Breast epithelium (tissue), 3 donors: ENCODE results near the gene MAGI3.

Experiments
- CTCF ChIP-seq, 3 donors: fragments of 450-650 bp; IDR thresholded peaks; one replicate each; pipeline ENCODE4 v1.5.1; 2016 to 2017; ENCODE audit warnings: antibody characterized with exemption in 3 of 3, mild to moderate bottlenecking in 3 of 3, moderate library complexity in 3 of 3
- POLR2AphosphoS5 ChIP-seq, 3 donors: sonication (generic); formaldehyde crosslinking; IDR thresholded peaks; one replicate each; pipeline ENCODE4 v1.6.1; 2017; ENCODE audit warnings: antibody characterized with exemption in 3 of 3

GRCh38 chr1:113545626-113546025 is 155.3 kb downstream of the MAGI3 start:
- TF ChIP-seq CTCF (IDR thresholded peaks at IDR 0.05) (no peak), POLR2AphosphoS5 (IDR thresholded peaks at IDR 0.05) (no peak)
